Kidney epithelial cell (primary cell): Measurements from ENCODE around the gene KLF12. TPM values are rescaled to one million over a fixed set of nuclear protein-coding genes. Genes with fewer than 3 reads are reported as not detected.

Experiments used
- DNase-seq: peaks from one replicate; pipeline ENCODE4 v3.0.0-alpha.2; 2010; ENCODE audit warnings: low read depth
- H3K27me3 ChIP-seq: 2 replicates; pipeline ENCODE4 v1.6.0; 2011; ENCODE audit warnings: low read length; ENCODE audit not compliant: control insufficient read depth, insufficient read depth
- H3K36me3 ChIP-seq: 2 replicates; pipeline ENCODE4 v1.5.1; 2011; ENCODE audit warnings: low read length; ENCODE audit not compliant: control insufficient read depth, insufficient read depth
- H3K4me3 ChIP-seq: 2 replicates; pipeline ENCODE4 v1.5.1; 2011; ENCODE audit warnings: low read depth, mild to moderate bottlenecking, control low read depth, low read length
- total RNA-seq: library from RNA; depleted of rRNA; stranded (reverse); fragments of >200 nt; gene quantifications from 2 replicates; pipeline ENCODE4 v1.2.3, GENCODE V29; 2015
- TF ChIP-seq, protein P1 (sequence below): IDR thresholded peaks from 2 replicates; pipeline ENCODE4 v1.5.1; 2011; ENCODE audit warnings: mild to moderate bottlenecking, moderate library complexity, low read length, control low read depth, inconsistent platforms; ENCODE audit not compliant: insufficient read depth, poor library complexity, severe bottlenecking

Gene KLF12
- total RNA-seq, 1 donor from 2014 or later: 13.1 TPM

DNA sequence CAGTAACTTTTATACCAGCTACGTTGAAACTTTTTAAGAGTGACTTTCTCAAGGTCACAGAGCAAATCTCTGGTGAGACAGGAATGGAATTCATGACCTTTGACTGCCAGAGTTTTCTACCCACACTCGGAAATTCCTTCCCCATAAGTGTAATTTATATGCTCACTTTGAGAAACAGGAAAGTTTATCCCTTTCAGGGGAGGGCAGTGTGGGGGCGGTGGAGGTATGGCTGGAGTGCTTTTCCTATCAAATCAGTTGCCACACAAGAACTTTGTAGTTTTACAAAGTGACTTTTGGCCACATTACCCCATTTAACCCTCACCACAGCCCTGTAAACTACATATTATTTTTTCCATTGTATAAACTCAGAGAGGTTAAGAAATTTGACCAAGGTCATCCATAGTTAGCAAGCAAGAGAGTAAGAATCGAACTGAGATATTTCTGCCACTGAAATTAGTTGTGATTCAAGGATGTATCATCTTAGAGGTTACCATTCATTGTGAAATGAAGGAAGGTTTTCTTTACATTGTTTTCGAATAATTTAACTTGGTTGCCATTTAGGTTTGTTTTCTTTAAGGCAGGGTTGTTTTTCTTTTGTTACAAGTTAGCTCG lies 5.9 kb downstream of the KLF12 start:
- no peaks in the 10 kb centered on the region for H3K27me3 ChIP-seq
- H3K4me3 ChIP-seq: no peak overlapping the region
- no peaks in the 10 kb centered on the region for H3K36me3 ChIP-seq
- no peak for DNase-seq
- TF ChIP-seq, protein P1, sequence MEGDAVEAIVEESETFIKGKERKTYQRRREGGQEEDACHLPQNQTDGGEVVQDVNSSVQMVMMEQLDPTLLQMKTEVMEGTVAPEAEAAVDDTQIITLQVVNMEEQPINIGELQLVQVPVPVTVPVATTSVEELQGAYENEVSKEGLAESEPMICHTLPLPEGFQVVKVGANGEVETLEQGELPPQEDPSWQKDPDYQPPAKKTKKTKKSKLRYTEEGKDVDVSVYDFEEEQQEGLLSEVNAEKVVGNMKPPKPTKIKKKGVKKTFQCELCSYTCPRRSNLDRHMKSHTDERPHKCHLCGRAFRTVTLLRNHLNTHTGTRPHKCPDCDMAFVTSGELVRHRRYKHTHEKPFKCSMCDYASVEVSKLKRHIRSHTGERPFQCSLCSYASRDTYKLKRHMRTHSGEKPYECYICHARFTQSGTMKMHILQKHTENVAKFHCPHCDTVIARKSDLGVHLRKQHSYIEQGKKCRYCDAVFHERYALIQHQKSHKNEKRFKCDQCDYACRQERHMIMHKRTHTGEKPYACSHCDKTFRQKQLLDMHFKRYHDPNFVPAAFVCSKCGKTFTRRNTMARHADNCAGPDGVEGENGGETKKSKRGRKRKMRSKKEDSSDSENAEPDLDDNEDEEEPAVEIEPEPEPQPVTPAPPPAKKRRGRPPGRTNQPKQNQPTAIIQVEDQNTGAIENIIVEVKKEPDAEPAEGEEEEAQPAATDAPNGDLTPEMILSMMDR: no peak

DNA sequence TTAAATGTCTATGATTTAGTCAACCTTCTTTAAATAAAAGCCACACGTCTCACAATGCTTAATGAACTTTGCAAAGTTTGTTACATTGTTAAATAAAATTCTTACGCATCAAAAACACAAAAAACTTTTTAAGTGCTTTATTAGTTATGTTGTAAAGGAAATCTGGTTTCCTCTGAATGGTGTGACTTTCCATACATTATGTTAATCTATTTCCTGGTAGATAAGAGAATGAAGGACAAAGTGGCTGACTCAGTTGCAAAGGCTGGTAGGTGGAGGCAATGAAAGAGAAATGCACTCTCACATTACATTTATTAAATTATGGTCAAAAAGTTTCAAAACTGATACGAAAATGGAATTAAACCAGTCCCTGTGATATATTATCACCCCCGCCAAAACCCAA lies 15.9 kb downstream of the KLF12 start:
- Histone ChIP-seq H3K4me3 (no peak overlapping the region), H3K27me3 (no peaks in the 10 kb centered on the region), H3K36me3 (no peaks in the 10 kb centered on the region)
- no peak for DNase-seq
- TF ChIP-seq, protein P1: no peak

DNA sequence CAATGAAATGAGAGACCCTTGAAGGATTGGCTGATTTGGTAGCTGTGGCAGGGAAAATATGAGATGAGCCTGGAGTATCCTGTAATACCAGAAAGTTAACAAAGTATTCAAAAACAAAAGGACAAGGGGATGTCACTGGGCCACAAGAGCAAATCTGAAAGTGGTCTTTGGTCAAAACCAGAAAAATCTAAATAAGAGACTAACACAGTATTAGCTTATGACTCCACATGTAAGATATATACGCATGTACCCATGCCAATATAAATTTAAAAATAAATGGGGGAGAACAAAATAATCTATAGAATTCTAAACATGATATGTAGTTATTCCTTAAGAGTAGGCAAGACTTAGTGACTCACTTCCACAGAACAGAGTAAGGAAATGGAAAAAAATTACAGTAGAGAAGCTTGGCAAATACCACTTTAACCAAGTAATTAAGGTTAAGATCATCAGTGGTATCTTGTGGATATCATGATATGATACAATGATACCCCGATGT lies 16.9 kb downstream of the KLF12 start:
- H3K36me3 ChIP-seq: no peaks in the 10 kb centered on the region
- TF ChIP-seq, protein P1: no peak

DNA sequence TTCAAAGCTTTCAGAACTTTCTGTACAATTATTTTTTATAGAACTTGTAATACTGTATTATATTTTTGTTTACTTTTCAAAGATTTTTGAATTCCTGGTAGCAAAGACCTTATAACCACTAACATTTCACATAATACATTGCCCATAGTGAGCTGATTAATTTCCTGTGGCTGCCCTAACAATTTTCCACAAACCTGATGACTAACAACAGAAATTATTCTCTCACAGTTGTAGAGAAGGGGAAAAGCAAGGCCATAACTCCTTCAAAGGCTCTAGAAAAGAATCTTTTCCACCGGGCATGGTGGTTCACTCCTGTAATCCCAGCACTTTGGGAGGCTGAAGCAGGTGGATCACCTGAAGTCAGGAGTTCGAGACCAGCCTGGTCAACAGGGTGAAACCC lies 19.1 kb downstream of the KLF12 start:
- no peaks in the 10 kb centered on the region for H3K27me3 ChIP-seq
- no peak for DNase-seq

More for the DNA sequence above, 16.9 kb downstream of the KLF12 start:
- H3K27me3 ChIP-seq: no peaks in the 10 kb centered on the region
- H3K4me3 ChIP-seq: no peak overlapping the region
- no peak for DNase-seq

DNA sequence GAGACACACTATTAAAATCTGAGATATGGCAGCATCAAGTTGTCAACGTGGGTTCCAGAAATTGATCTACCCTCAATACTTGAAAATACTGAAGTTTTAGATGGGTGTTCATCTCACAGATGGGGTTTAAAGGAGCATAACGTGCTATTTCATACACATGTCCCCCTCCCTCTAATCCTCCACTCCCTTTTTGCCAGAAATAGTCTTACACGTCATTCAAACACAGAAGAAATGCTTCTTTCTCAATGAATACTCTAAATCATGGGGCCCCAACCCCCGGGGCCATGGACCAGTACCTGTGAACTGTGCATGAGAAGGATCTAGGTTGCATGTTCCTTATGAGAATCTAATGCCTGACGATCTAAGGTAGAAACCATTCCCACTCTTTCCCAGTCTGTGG lies 19.6 kb downstream of the KLF12 start:
- TF ChIP-seq, protein P1: no peak
- Histone ChIP-seq H3K4me3 (no peak overlapping the region), H3K36me3 (no peaks in the 10 kb centered on the region), H3K27me3 (no peaks in the 10 kb centered on the region)
- no peak for DNase-seq

More for the DNA sequence above, 19.1 kb downstream of the KLF12 start:
- no peaks in the 10 kb centered on the region for H3K36me3 ChIP-seq
- H3K4me3 ChIP-seq: no peak overlapping the region
- TF ChIP-seq, protein P1: no peak

DNA sequence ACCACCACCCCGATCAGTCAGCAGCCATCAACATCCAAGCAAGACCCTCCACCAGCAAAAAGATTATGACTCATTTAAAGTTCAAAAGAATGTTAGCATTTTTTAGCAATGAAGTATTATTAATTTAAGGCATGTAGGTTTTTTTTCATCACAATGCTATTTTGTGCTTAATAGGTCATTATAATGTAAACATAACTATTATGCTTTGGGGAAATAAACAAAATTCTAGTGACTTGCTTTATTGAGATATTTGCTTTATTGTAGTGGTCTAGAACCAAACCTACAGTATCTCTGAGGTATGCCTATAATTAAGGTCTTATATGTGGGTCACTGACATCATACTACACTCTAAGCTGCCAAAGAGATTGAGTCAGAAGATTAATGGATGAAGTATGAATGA lies 20.0 kb downstream of the KLF12 start:
- Histone ChIP-seq H3K27me3 (no peaks in the 10 kb centered on the region), H3K36me3 (no peaks in the 10 kb centered on the region), H3K4me3 (no peak overlapping the region)
- DNase-seq: no peak
- TF ChIP-seq, protein P1: no peak
